Left hindlimb (tissue), 1 donor: ENCODE measurements around the gene ZNF506.
"Not testable (repeated sequence)": the region's sequence is repeated elsewhere in the genome, so short reads cannot be mapped to it uniquely, and the experiment has no call there.

Experiments used
- DNase-seq: peaks from one replicate; pipeline ENCODE4 v3.0.0-alpha.2; 2018

Gene ZNF506

GRCh38 chr19:19821366-19821951 is at the start of gene ZNF506:
ZNF506 (minus strand) TSS chr19:19821750; CDS start chr19:19821603, 147 bp downstream.
- peak; percentile 98 for DNase-seq

DNA sequence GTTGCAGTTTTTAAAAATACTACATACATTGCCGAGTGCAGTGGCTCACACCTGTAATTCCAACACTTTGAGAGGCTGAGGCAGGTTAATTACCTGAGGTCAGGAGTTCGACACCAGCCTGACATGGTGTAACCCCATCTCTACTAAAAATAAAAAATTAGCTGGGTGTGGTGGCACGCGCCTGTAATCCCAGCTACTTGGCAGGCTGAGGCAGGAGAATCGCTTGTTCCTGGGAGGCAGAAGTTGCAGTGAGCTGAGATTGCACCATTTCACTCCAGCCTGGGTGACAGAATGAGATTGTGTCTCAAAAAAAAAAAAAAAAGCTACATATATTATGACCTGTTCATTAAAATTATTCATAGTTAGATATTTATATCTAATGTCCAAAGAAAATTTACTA is 48.5 kb upstream of the ZNF506 start:
- DNase-seq, result not testable (repeated sequence)

DNA sequence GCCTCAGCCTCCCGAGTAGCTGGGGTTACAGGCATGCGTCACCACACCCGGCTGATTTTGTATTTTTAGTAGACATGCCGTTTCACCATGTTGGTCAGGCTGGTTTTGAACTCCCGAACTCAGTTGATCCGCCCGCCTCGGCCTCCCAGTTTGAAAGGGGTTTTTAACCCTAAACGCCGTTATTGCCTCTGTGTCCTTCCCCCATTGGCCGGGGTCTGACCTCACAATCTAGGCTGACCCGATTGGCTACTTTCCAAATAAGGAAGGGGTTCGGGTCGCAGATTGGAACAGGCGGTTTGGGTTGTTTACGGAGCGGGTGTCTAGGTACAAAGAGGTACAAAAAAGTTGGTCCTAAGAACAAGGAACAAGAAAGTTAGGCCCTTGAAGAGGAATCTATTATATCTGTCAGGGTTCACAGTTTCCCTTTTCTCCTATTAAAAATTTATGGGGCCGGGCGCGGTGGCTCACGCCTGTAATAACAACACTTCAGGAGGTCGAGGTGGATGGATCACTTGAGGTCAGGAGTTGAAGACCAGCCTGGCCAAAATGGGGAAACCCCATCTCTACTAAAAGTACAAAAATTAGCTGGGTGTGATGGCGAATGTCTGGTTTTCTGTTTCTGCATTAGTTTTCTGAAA is 45.2 kb upstream of the ZNF506 start:
- DNase-seq, result peak; percentile 40

- DNase-seq, result peak; percentile 97
Observed at GRCh38 chr19:19865750-19866610, 44.4 kb upstream of the ZNF506 start, which contains the start of gene ZNF253. ZNF253 (plus strand) TSS chr19:19865882; CDS start chr19:19865997, 115 bp downstream.

DNA sequence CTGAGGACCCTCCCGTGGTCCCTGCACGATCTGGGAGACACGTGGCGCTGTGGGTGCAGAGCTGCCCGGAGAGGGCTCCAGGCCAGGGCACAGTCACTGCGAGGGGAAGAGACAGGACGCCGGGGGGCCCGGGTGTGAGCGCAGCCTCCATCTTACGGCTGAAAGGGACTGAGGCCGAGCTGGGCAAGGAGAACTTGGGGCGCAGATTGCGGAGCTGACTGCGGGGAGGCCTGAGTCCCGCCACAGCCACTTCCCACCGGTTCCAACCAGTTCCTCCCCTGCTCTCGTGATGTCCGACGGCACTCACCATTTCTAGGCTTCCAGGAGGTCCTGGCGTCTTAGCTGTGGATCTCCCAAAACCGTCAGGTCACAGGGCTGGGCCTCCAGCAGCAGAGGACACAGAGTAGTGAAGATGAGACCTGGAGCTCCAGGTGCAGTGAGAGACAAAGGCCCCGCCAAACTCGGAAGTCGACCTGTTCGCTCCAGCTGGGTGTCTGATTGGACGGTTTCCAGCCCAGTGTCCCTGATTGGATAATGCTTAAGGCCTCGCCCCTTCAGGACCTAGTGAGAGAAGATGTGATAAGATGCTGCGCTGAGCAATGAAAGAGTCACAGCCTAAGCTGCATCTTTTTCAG is 39.3 kb upstream of the ZNF506 start:
- no peak for DNase-seq

DNA sequence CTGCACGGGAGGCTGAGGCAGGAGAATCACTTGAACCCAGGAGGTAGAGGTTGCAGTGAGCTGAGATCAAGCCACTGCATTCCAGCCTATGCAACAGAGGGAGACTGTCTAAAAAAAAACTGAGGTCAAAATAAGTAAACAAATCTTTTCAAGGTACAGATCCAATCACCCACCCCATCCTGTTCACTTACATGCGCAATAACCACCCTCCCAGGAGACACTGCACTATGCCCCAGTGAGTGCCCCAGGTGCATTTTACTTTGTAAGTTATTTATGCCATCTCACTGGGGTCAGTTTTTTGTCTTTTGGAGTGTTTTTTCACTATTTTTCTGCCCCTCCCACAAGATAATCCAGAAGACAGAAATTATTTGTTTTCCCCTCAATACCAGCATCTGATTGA is 37.2 kb upstream of the ZNF506 start:
- no peak for DNase-seq

GRCh38 chr19:19851740-19852139 is 30.2 kb upstream of the ZNF506 start:
- not testable (repeated sequence) for DNase-seq

GRCh38 chr19:19849056-19849455 is 27.5 kb upstream of the ZNF506 start:
- no peak for DNase-seq

- DNase-seq, result no peak
Observed at GRCh38 chr19:19847781-19848180, 26.2 kb upstream of the ZNF506 start.

- DNase-seq, result no peak
Observed at GRCh38 chr19:19835560-19836038, 14.0 kb upstream of the ZNF506 start.

DNA sequence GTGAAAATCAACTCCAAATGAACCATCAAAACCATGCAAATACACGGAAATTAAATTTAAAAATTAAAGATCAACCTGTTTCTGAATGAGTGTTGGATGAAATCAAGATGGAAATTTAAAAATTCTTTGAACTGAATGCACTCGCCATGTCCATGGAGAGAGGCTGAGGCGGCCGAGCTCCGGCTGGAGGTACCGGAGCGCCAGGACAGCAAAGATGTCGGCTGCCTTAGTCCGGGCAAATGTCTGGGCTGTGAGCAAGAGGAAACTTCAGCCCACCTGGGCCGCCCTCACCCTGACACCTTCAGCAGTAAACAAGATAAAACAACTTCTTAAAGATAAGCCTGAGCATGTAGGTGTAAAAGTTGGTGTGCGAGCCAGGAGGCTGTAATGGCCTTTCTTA is 5.3 kb upstream of the ZNF506 start:
- no peak for DNase-seq

DNA sequence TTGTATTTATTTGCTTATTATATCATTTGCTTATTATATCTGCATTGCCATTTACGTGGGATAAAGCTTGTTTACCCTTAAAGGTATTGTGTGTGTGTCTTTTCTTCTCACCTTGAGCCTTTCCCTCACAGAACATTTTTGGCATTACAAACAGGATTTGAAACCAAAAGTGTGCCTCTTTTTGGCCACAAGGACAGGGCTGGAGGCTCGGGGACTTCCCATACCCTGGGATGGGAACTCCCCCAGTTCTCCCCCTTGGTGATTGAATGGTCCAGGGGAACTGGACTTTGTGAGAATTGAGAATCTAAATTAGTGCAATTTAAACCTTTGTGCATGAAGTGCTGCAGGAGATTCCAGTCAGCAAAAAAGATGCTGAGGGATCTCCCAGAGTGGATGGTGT is 2.4 kb upstream of the ZNF506 start:
- no peak for DNase-seq

GRCh38 chr19:19821976-19822375 is 426 bp upstream of the ZNF506 start:
- DNase-seq, result not testable (repeated sequence)

GRCh38 chr19:19820774-19821320 is 703 bp downstream of the ZNF506 start:
- no peak for DNase-seq

DNA sequence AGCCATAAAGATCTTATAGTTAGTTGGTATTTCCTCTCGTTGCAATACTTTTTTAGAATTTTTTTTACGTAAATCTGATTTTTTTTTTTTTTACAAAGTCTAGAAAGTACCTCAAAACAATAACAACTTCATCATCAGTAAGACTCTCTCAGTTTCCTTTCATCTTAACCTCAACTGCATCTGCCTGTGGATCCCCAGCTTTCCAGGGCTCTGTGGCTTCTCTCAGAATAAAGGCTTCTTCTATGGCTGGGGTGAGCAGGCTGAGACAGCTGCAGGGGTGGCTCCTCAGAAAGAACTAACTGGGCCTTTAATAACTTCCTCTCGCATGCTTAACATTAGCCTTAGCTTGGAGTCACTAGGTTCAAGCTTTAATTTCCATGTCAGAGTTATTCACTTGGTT is 4.2 kb downstream of the ZNF506 start:
- DNase-seq, result no peak

GRCh38 chr19:19816679-19817078 is 4.9 kb downstream of the ZNF506 start:
- no peak for DNase-seq

DNA sequence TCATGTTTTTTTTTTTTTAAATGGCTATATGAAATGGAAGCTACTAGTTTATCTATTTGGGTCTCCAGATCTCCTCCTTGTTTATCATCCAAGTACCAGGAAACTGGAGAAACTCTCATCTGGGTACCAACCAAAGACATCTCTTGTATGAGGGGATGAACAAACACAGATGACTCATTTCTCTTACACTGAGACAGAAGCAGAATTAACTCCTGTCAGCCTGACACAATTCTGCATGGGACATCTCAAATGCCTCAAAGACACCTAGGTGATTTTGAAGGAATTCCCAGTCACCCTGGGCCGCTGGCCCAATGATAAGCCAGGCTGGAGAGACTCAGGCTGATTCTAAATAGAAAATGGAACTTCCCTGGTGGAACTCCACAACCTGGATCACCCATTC is 9.6 kb downstream of the ZNF506 start:
- not testable (repeated sequence) for DNase-seq

GRCh38 chr19:19805480-19805879 is 16.1 kb downstream of the ZNF506 start:
- DNase-seq, result no peak

- DNase-seq, result no peak
Observed at GRCh38 chr19:19788015-19788414, 33.5 kb downstream of the ZNF506 start.

DNA sequence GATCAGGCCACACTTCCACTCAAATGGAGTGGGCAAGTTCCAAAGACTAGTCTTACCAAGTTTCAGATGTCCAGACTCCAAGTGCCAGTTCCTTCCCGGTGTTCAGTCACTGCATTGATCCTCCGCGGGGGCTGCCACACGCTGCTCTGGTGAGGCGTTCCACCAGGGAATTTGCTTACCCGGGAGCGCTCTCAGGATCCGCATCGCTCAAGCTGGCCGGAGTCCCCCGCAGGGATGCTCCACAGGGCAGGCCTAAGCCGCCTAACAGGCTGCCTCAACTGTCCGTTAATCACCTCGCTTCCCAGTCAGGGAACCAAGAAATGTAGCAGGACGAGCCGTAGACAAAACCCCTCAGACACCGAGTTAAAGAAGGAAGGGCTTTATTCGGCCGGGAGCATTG is 36.1 kb downstream of the ZNF506 start:
- not testable (repeated sequence) for DNase-seq

DNA sequence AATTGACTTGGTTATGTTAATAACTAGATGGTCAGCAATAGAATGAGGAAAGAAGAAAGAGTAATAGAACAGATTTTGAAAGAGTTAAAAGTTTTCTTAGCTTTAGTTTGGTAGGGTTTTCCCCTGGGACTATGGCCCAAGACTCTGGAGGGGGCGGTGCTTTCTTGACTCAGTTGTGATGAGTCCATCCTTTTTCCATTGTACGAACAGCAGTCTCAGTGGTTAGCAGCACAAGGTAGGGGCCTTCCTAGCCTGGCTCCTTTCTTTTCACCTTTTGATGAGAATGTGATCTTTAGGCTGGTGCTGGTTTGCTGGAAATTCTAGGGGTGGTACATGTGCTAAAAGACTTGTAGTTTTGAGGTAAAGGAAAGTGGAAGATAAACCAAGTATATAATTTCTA is 38.8 kb downstream of the ZNF506 start:
- no peak for DNase-seq

DNA sequence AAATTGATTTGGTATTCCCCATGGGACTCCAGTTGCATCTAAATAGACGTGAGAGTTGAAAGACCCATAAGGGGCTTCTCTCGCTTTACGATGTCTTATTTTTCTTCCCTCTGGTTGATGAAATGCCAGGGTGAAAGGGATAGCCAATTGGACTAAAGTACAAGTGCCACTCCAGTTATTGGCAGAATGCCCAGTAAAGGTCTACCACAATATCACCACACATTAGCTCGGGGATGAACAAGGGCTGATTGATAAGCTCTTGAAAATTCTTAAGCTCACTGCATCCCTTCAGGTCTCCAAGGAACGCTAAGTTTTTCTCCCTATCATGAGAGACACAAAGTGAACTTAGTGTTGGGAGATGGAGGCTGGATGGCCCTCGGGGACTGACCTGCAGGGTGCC is 39.8 kb downstream of the ZNF506 start:
- not testable (repeated sequence) for DNase-seq

DNA sequence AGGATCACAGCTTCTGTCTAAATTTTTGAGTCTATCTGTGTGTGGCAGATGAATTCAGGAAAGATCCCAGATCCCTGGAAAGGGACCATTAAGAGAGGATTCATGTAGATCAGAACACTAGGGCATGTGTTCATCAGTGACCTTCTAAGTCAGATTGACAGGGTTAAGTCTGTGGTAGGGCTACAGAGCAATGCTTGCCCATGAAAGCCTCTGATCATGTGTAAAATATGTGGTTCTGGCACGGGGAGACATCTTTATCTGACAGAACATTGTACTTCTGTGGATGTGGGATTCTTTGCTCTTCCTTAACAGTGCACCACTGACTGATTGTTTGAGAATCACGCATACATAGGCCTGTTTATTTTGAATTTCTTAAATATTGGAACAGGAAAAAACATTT is 42.9 kb downstream of the ZNF506 start:
- DNase-seq, result no peak
